CD8-positive, alpha-beta memory T cell (primary cell): Measurements from ENCODE around the gene ITGA3. TPM values are rescaled to one million over a fixed set of nuclear protein-coding genes. Genes with fewer than 3 reads are reported as not detected.
"Not testable (repeated sequence)": the region's sequence is repeated elsewhere in the genome, so short reads cannot be mapped to it uniquely, and the experiment has no call there.

Experiments
- CTCF ChIA-PET: fragments of 350-600 bp; sonication (Branson Sonifier 250); formaldehyde crosslinking; loops from one replicate; lab custom pipeline; 2021; ENCODE audit warnings: antibody characterized with exemption; lab: Charles Lee
- POLR2A ChIA-PET: fragments of 350-600 bp; sonication (Branson Sonifier 250); formaldehyde crosslinking; loops from one replicate; lab custom pipeline; 2021; ENCODE audit warnings: antibody characterized with exemption; lab: Charles Lee
- DNase-seq, 5 donors: peaks; one replicate each; pipeline versions ENCODE4 v3.0.0 to v3.0.0-alpha.2; 2020 to 2022; ENCODE audit warnings: mixed read lengths in 1 of 5
- H3K27ac ChIP-seq: one replicate; pipeline ENCODE4 v1.7.0; 2013; ENCODE audit warnings: low read depth, mild to moderate bottlenecking, low read length, moderate library complexity
- H3K27me3 ChIP-seq: 2 replicates; pipeline ENCODE4 v1.7.0; 2013; ENCODE audit warnings: low read length, mild to moderate bottlenecking; ENCODE audit not compliant: insufficient read depth, poor library complexity, severe bottlenecking
- H3K36me3 ChIP-seq: 2 replicates; pipeline ENCODE4 v1.7.0; 2013; ENCODE audit warnings: mild to moderate bottlenecking, low read length, moderate library complexity; ENCODE audit not compliant: insufficient read depth
- H3K4me1 ChIP-seq: 2 replicates; pipeline ENCODE4 v1.7.0; 2013; ENCODE audit warnings: mild to moderate bottlenecking, low read length, moderate library complexity; ENCODE audit not compliant: insufficient read depth
- H3K4me3 ChIP-seq: 2 replicates; pipeline ENCODE4 v1.7.0; 2013; ENCODE audit warnings: mild to moderate bottlenecking, low read length
- H3K9me3 ChIP-seq: 2 replicates; pipeline ENCODE4 v1.7.0; 2013; ENCODE audit warnings: mild to moderate bottlenecking, low read length
- H3K27ac Mint-ChIP-seq, 8 donors: one replicate each; pipeline ENCODE4 v1.8.0; 2020 to 2021; ENCODE audit warnings: mixed read lengths in 8 of 8, mild to moderate bottlenecking in 6 of 8, inconsistent platforms in 3 of 8, moderate library complexity in 3 of 8
- H3K27me3 Mint-ChIP-seq, 2 donors: one replicate each; pipeline ENCODE4 v1.8.0; 2020 to 2021; ENCODE audit warnings: mixed read lengths in 2 of 2, mild to moderate bottlenecking in 1 of 2, moderate library complexity in 1 of 2
- H3K36me3 Mint-ChIP-seq, 3 donors: one replicate each; pipeline ENCODE4 v1.8.0; 2020 to 2021; ENCODE audit warnings: mixed read lengths in 3 of 3, inconsistent platforms in 1 of 3, mild to moderate bottlenecking in 1 of 3
- H3K4me1 Mint-ChIP-seq, 3 donors: one replicate each; pipeline ENCODE4 v1.8.0; 2020 to 2021; ENCODE audit warnings: mixed read lengths in 3 of 3, inconsistent platforms in 1 of 3, mild to moderate bottlenecking in 1 of 3
- H3K4me3 Mint-ChIP-seq, 7 donors: one replicate each; pipeline ENCODE4 v1.8.0; 2020 to 2021; ENCODE audit warnings: mixed read lengths in 7 of 7, mild to moderate bottlenecking in 6 of 7, moderate library complexity in 4 of 7, inconsistent platforms in 2 of 7
- H3K9me3 Mint-ChIP-seq, 5 donors: one replicate each; pipeline ENCODE4 v1.8.0; 2020 to 2022; ENCODE audit warnings: mixed read lengths in 5 of 5, mild to moderate bottlenecking in 3 of 5, moderate library complexity in 2 of 5, inconsistent platforms in 1 of 5
- polyA plus RNA-seq: library from polyadenylated mRNA; unstranded; fragments of 300-500 nt; fragmentation: Illumina TruSeq; gene quantifications from one replicate; pipeline ENCODE4 v1.2.3, GENCODE V29; 2021
- total RNA-seq, 2 experiments: library from RNA; stranded (reverse); gene quantifications; one replicate each; pipeline ENCODE4 v1.2.3, GENCODE V29; 2021

ITGA3 gene
- total and polyA plus RNA-seq, 3 experiments from 2014 or later: 2.7 to 12.5 (median 11.8) TPM

- ChIA-PET CTCF (interaction anchor here (1.4 kb wide), 1 partner anchor 51 kb away, joined by 5 read pairs; no protein-coding TSS in a partner anchor), POLR2A (no interaction called here)
- Mint-ChIP-seq H3K27ac (peak overlapping the region in 1 of 8 donors; percentile 81), H3K9me3 (no peaks in the 10 kb centered on the region), H3K36me3 (no peaks in the 10 kb centered on the region), H3K27me3 (peaks cover 5 to 18% of the 10 kb centered on the region in 2 donors), H3K4me1 (no peaks in the 10 kb centered on the region), H3K4me3 (no peak overlapping the region)
- no peaks in the 10 kb centered on the region for H3K9me3 ChIP-seq
- H3K27ac ChIP-seq: no peak overlapping the region
- H3K36me3 ChIP-seq: no peaks in the 10 kb centered on the region
- H3K4me1 ChIP-seq: no peaks in the 10 kb centered on the region
- no peaks in the 10 kb centered on the region for H3K27me3 ChIP-seq
- DNase-seq: no peak
- no peak overlapping the region for H3K4me3 ChIP-seq
These were observed 19.3 kb upstream of the ITGA3 start for GRCh38 chr17:50036455-50037261.

- no peak for DNase-seq
- Histone ChIP-seq H3K27ac (no peak overlapping the region), H3K36me3 (no peaks in the 10 kb centered on the region), H3K4me3 (no peak overlapping the region), H3K27me3 (no peaks in the 10 kb centered on the region), H3K4me1 (no peaks in the 10 kb centered on the region), H3K9me3 (no peaks in the 10 kb centered on the region)
- no peaks in the 10 kb centered on the region for H3K9me3 Mint-ChIP-seq
- no peaks in the 10 kb centered on the region for H3K36me3 Mint-ChIP-seq
- H3K27ac Mint-ChIP-seq: no peak overlapping the region
- ChIA-PET CTCF (interaction anchor here (1.0 kb wide), 1 partner anchor 56 kb away, joined by 3 read pairs; no protein-coding TSS in a partner anchor), POLR2A (no interaction called here)
- H3K4me3 Mint-ChIP-seq: no peak overlapping the region
- no peaks in the 10 kb centered on the region for H3K4me1 Mint-ChIP-seq
- H3K27me3 Mint-ChIP-seq: peaks cover 7 to 20% of the 10 kb centered on the region in 2 donors
These were observed 18.4 kb upstream of the ITGA3 start for GRCh38 chr17:50037321-50038107.

DNA sequence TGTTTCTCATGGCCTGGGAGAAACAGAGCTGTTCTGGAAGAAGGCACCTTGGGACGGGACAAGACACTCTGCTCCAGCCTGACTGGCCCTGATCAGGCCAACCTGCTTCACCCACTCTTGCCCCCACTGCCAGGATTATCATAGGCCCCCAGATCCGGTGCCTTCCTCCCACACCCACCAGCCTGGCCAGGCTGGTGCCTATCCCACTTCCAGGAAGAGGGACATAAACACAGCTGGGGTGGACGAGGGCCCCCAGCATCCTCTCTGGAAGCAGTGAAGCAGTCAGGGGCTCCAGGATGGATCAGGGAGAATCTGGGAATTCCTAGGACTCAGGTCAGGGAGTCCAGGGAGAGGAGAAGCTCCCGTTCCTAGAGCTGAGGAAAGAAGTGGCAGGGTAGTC lies 16.9 kb upstream of the ITGA3 start:
- Mint-ChIP-seq H3K36me3 (peaks cover 0 to 3% (median 0%) of the 10 kb centered on the region in 3 donors), H3K4me1 (no peaks in the 10 kb centered on the region), H3K4me3 (no peak overlapping the region), H3K27me3 (peaks cover 7 to 31% of the 10 kb centered on the region in 2 donors), H3K9me3 (no peaks in the 10 kb centered on the region), H3K27ac (no peak overlapping the region)
- no peak overlapping the region for H3K4me3 ChIP-seq
- H3K27me3 ChIP-seq: no peaks in the 10 kb centered on the region
- POLR2A ChIA-PET: no interaction called here
- H3K36me3 ChIP-seq: no peaks in the 10 kb centered on the region
- H3K9me3 ChIP-seq: no peaks in the 10 kb centered on the region
- H3K27ac ChIP-seq: no peak overlapping the region
- H3K4me1 ChIP-seq: no peaks in the 10 kb centered on the region
- DNase-seq: no peak
- CTCF ChIA-PET: interaction anchor here (2.6 kb wide), 1 partner anchor 48 kb away, joined by 9 read pairs; no protein-coding TSS in a partner anchor

GRCh38 chr17:50040496-50040895 lies 15.4 kb upstream of the ITGA3 start:
- H3K27ac ChIP-seq, DNase-seq, H3K4me3 ChIP-seq, H3K9me3 ChIP-seq, H3K27ac Mint-ChIP-seq, POLR2A ChIA-PET, H3K36me3 ChIP-seq, H3K27me3 ChIP-seq, H3K4me1 Mint-ChIP-seq, H3K4me1 ChIP-seq, H3K9me3 Mint-ChIP-seq, H3K4me3 Mint-ChIP-seq, H3K36me3 Mint-ChIP-seq: not testable (repeated sequence)
- peaks cover 5 to 36% of the 10 kb centered on the region in 2 donors for H3K27me3 Mint-ChIP-seq
- CTCF ChIA-PET: interaction anchor here (2.1 to 2.6 kb wide), 2 partner anchors 13 to 47 kb away, joined by 4 to 9 read pairs; no protein-coding TSS in a partner anchor

DNA sequence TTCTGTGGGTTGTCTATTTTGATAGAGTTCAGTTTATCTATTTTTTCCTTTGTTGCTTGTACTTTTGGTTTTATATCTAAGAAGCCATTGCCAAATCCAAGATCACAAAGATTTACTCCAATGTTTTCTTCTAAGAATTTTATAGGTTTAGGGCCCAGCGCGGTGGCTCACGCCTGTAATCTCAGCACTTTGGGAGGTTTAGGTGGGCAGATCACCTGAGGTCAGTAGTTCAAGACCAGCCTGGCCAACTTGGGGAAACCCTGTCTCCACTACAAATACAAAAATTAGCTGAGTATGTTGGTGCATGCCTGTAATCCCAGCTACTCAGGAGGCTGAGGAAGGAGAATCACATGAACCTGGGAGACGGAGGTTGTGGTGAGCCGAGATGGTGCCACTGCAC lies 13.7 kb upstream of the ITGA3 start:
- H3K9me3 Mint-ChIP-seq: no peaks in the 10 kb centered on the region
- no peak overlapping the region for H3K27ac Mint-ChIP-seq
- peak in 1 of 5 donors; percentile 11 for DNase-seq
- no peak overlapping the region for H3K4me3 Mint-ChIP-seq
- H3K36me3 Mint-ChIP-seq: peaks cover 0 to 3% (median 2%) of the 10 kb centered on the region in 3 donors
- H3K4me1 Mint-ChIP-seq: no peaks in the 10 kb centered on the region
- Histone ChIP-seq H3K27ac (no peak overlapping the region), H3K36me3 (no peaks in the 10 kb centered on the region), H3K4me3 (no peak overlapping the region), H3K9me3 (no peaks in the 10 kb centered on the region), H3K4me1 (no peaks in the 10 kb centered on the region), H3K27me3 (no peaks in the 10 kb centered on the region)
- H3K27me3 Mint-ChIP-seq: peaks cover 7 to 35% of the 10 kb centered on the region in 2 donors
- POLR2A ChIA-PET: no interaction called here
- CTCF ChIA-PET: interaction anchor here (1.2 to 2.1 kb wide), 3 partner anchors 15 to 45 kb away, joined by 3 to 5 read pairs (median 4); no protein-coding TSS in a partner anchor

- peaks cover 0 to 3% (median 2%) of the 10 kb centered on the region in 3 donors for H3K36me3 Mint-ChIP-seq
- Histone ChIP-seq H3K9me3 (no peaks in the 10 kb centered on the region), H3K36me3 (no peaks in the 10 kb centered on the region), H3K27me3 (no peaks in the 10 kb centered on the region), H3K27ac (no peak overlapping the region), H3K4me3 (no peak overlapping the region), H3K4me1 (no peaks in the 10 kb centered on the region)
- H3K4me1 Mint-ChIP-seq: no peaks in the 10 kb centered on the region
- ChIA-PET CTCF (interaction anchor here (1.2 to 2.7 kb wide), 3 partner anchors 13 to 44 kb away, joined by 3 to 7 read pairs (median 4); partner anchors contain the start of gene ITGA3), POLR2A (no interaction called here)
- peaks cover 8 to 34% of the 10 kb centered on the region in 2 donors for H3K27me3 Mint-ChIP-seq
- DNase-seq: peak in 1 of 5 donors; percentile 15
- no peak overlapping the region for H3K27ac Mint-ChIP-seq
- no peak overlapping the region for H3K4me3 Mint-ChIP-seq
- no peaks in the 10 kb centered on the region for H3K9me3 Mint-ChIP-seq
These were observed 12.4 kb upstream of the ITGA3 start for GRCh38 chr17:50043290-50044148.

DNA sequence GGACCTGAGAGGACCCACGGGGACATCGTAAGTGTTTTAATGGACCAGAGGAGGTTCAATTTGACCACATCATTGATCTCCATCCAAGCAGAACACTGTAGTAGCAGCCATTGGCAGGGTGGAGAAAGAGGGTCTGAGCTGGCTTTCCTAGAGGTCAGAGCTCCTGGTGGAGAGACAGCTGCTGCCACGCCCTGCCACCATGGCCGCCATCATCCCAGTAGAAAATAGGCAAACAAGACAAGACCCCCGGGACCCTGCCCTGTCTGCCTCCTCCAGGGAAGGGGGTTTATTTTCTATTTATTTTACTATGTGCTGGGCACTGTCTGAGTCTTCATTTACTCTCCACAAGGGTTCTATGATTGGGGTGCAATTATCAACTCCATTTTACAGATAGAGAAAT lies 11.4 kb upstream of the ITGA3 start:
- ChIA-PET POLR2A (no interaction called here), CTCF (interaction anchor here (1.7 to 2.7 kb wide), 2 partner anchors 12 to 43 kb away, joined by 4 to 7 read pairs; partner anchors contain the start of gene ITGA3)
- no peaks in the 10 kb centered on the region for H3K36me3 ChIP-seq
- H3K27ac ChIP-seq: no peak overlapping the region
- Mint-ChIP-seq H3K4me1 (no peaks in the 10 kb centered on the region), H3K36me3 (peaks cover 0 to 3% (median 2%) of the 10 kb centered on the region in 3 donors), H3K27me3 (peaks cover 14 to 34% of the 10 kb centered on the region in 2 donors), H3K9me3 (no peaks in the 10 kb centered on the region), H3K27ac (no peak overlapping the region), H3K4me3 (no peak overlapping the region)
- no peaks in the 10 kb centered on the region for H3K9me3 ChIP-seq
- no peaks in the 10 kb centered on the region for H3K4me1 ChIP-seq
- no peak overlapping the region for H3K4me3 ChIP-seq
- no peak for DNase-seq
- H3K27me3 ChIP-seq: no peaks in the 10 kb centered on the region
